NCI-H460 (cell line): ENCODE measurements around the gene TPRG1L. TPM values are rescaled to one million over a fixed set of nuclear protein-coding genes. Genes with fewer than 3 reads are reported as not detected.
A peak's percentile ranks its signal among the peaks of the same experiment; 100 is the strongest.
"Not testable (repeated sequence)": the region's sequence is repeated elsewhere in the genome, so short reads cannot be mapped to it uniquely, and the experiment has no call there.

Experiments used
- DNase-seq: peaks from one replicate; pipeline ENCODE4 v3.0.0-alpha.2; 2016; ENCODE audit warnings: low read depth; ENCODE audit errors: extremely low read depth
- polyA plus RNA-seq: library from polyadenylated mRNA; depleted of rRNA; stranded (reverse); fragments of >200 nt; gene quantifications from 2 replicates; pipeline ENCODE4 v1.2.3, GENCODE V29; 2014; cell fraction: nucleus; rRNA removed
- total RNA-seq: library from RNA; depleted of rRNA; stranded (reverse); fragments of >200 nt; shearing (Covaris generic); gene quantifications from 2 replicates; pipeline ENCODE4 v1.2.3, GENCODE V29; 2014; rRNA removed

TPRG1L gene
- 5.5 and 7.0 TPM in 2 replicates for total RNA-seq
- polyA plus RNA-seq: 3.5 and 3.9 TPM in 2 replicates

GRCh38 chr1:3624200-3625136 lies at the start of gene TPRG1L:
TPRG1L (plus strand) TSS chr1:3625015; CDS start chr1:3625073, 58 bp downstream.
- peak; percentile 92 for DNase-seq

DNA sequence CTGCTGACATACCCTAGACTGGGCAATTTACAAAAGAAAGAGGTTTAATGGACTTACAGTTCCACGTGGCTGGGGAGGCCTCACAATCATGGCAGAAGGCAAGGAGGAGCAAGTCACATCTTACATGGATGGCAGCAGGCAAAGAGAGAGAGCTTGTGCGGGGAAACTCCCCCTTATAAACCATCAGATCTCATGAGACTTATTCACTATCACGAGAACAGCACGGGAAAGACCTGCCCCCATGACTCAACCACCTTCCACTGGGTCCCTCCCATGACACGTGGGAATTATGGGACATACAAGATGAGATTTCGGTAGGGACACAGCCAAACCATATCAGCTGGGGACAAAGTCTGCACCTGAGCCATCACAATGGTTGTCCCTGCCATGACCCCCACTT lies 49.3 kb upstream of the TPRG1L start:
- DNase-seq: not testable (repeated sequence)

- DNase-seq: no peak
These were observed 48.8 kb upstream of the TPRG1L start for GRCh38 chr1:3575993-3576392.

DNA sequence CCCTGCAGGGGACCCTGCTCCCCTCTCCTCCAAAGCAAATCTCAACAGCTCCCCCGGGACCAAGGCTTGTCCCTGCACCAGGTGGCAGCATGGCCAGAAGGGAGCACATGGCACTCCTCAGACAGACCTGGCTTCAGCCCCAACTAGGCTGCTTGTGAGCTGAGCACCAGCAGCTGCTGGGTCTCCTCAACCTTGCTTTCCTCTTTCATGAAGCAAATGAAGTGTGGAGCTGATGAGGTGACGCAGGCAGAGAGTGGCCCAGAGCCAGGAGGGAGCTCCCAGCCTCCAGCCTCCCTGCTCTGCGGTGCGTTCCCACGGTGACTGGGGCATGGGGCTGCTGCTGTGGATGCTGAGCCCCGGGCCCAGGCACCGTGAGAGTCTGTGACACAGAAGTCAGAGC lies 47.5 kb upstream of the TPRG1L start:
- no peak for DNase-seq

DNA sequence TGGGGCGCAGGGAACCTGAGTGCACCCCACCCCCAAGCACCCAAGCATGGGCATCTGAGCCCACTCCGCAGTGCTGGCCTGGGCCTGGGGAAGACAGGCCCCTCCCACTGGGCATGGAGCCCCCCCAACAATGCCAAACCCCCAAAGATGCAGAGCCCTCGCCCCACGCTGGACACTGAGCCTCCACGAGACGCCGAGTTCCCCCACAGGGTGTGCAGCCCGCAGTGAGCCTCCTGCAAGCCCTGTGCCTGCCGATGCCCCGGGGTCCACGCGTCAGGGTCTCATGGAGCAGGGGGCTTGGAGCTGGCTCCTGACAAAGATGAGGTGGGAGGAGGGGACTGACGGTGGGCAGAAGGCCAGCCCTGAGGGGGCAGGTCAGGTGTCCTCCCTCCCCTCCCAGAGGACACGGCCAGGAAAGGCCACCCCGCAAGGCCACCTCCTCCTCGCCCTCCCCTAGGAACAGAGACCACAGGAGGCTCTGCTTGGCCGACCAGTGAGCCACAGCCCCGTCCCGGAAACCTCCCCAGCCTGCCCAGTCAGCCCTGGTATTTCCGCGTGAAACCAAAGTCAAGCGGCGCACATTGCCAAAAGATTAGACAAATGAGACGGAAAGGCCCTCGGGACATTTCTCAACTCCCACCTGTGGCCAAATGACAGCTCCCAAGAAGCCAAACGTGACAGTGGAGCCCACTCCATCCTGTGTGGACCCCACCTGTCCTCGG lies 46.9 kb upstream of the TPRG1L start:
- no peak for DNase-seq

DNA sequence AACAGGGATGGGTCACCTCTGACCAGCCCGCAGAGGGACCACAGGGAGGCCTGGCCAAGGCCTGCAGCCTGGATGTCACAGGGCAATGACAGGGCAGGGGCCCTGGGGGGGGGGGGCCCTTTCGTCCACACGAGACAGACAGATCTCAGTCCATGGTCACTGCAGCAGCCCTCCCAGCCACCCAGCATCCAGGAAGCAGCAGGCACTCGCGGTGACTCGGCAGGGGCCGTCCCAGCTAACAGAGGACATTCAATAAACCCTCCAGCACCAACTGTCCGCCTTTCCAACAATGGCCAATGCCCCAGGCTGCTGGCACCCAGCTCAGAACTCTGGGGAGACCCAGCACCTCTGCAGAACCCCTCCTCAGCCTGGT lies 46.4 kb upstream of the TPRG1L start:
- DNase-seq: no peak

GRCh38 chr1:3578906-3579305 lies 45.9 kb upstream of the TPRG1L start:
- no peak for DNase-seq

DNA sequence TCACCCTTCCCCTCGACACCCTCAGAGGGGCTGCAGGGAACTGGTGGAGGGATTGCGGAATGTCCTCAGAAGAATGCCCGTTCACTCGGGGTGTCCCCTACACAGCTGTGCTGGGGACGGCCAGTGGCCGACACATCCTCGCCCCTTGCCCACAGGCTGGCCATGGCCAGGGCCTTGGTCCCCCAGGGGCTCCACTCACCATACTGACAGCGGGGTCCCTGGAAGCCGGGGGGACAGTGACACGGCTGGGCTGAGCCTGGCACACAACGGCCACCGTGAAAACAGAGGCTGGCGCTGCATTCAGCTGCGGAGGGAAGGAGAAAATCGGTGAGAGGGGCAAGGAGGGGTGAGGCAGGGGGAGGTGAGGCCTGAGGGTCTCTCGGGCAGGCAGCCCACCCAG lies 45.2 kb upstream of the TPRG1L start:
- DNase-seq: no peak

- no peak for DNase-seq
These were observed 44.6 kb upstream of the TPRG1L start for GRCh38 chr1:3580231-3580630.

- no peak for DNase-seq
These were observed 43.3 kb upstream of the TPRG1L start for GRCh38 chr1:3581296-3582036.

DNA sequence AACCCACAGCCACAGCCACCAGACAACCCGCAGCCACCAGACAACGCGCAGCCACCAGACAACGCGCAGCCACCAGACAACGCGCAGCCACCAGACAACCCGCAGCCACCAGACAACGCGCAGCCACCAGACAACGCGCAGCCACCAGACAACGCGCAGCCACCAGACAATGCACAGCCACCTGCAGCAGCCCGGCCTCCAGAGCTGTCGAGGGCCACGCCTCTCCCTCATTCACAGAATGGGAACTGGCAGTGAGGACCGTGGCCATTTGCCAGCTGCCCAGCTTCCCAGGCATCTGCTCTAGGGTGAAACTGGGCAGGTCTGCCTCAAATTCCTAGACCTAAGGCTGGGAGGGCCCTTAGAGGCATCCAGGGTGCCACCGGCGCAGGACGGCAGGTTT lies 41.1 kb upstream of the TPRG1L start:
- DNase-seq: not testable (repeated sequence)

- DNase-seq: no peak
These were observed 39.9 kb upstream of the TPRG1L start for GRCh38 chr1:3584915-3585314.

DNA sequence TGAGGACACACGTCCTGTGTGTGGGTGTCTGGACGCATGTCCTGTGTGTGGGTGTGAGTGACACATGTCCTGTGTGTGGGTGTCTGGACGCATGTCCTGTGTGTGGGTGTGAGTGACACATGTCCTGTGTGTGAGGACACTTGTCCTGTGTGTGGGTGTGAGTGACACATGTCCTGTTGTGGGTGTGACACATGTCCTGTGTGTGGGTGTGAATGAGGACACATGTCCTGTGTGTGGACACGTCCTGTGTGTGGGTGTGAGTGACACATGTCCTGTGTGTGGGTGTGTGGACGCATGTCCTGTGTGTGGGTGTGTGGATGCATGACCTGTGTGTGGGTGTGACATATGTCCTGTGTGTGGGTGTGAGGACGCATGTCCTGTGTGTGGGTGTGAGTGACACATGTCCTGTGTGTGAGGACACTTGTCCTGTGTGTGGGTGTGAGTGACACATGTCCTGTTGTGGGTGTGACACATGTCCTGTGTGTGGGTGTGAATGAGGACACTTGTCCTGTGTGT lies 39.4 kb upstream of the TPRG1L start:
- DNase-seq: not testable (repeated sequence)

DNA sequence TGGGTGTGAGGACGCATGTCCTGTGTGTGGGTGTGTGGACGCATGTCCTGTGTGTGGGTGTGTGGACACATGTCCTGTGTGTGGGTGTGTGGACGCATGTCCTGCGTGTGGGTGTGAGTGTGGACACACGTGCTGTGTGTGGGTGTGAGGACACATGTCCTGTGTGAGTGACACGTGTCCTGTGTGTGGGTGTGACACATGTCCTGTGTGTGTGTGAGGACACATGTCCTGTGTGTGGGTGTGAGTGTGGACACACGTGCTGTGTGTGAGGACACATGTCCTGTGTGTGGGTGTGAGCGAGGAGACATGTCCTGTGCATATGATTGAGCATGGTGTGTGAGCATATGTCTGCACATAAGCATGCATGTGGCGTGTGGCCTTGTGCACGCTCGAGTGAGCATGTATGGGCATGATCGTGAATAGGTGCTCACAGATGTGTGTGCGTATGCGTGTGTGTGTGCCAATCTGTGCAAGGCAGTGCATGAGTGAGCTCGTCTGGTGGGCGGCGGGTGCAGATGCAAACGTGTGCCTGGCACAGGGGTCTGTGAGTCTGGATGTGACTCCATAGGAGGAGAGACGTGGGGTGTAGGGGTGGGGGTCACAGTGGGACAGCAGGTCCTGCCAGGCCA lies 38.8 kb upstream of the TPRG1L start:
- no peak for DNase-seq

DNA sequence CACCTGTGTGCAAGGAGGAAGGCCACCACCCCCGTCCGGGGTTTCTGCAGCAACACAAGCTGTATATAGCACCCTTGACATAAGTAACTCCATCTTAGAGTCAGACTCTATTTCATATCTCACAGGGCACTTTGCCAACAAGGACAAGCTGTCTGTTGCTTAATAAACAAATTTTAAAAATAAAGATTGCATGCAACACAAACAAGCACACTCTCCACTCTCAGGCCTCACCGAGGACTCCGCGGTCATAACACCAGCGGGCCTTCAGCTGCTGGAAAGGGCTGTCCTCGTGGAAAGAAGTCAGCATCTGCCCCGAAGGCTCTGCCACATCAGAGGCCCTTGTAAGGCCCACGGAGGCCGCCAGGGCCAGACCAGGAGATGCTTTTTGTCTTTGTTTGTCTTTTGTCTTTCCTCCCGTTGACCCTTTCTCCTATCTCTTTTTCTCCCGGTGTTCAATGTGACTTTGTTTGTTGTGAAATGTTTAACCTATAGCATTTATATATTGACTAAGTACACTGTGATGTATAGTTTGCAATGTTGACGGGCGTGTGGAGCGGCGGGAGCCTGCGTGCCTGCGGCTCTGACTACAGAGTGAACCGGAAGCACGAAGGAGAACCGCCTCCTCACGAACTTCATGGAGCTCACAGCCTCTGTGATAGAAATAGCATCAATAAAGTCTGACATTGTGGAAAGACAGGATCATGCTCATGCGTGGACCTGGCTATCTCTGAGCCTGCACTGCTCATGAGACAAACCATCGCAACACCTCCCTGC lies 37.6 kb upstream of the TPRG1L start:
- DNase-seq: no peak

GRCh38 chr1:3588395-3588794 lies 36.4 kb upstream of the TPRG1L start:
- no peak for DNase-seq

DNA sequence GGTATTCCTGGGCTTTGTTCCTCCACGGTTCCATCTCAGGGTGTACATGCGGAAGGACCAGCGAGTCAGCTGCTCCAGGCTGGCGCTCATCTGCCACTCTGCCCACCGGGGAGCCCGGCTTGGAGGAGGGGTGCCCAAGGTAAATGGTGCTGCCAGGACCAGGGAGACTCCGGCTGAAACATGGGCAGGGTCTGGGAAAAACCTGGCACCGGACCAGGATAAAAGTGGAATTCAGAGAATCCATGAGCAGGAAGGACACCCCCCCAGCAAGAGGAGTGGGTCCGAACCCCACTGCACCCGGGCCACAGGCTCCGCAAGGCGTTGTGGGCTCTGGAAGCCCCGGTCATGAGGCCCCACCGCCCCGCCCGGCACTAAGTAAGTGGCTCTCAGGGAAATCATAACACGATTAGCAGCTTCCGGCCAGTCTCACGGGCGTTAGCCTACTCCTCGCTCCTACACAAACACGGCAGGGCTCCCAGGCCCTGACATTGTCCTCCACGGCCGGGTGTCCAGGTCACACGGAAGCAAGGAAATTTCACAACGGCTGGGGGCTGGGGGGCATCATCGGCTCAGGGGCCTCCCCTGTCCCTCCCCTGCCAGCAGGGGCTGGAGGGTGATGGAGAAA lies 34.6 kb upstream of the TPRG1L start:
- no peak for DNase-seq

DNA sequence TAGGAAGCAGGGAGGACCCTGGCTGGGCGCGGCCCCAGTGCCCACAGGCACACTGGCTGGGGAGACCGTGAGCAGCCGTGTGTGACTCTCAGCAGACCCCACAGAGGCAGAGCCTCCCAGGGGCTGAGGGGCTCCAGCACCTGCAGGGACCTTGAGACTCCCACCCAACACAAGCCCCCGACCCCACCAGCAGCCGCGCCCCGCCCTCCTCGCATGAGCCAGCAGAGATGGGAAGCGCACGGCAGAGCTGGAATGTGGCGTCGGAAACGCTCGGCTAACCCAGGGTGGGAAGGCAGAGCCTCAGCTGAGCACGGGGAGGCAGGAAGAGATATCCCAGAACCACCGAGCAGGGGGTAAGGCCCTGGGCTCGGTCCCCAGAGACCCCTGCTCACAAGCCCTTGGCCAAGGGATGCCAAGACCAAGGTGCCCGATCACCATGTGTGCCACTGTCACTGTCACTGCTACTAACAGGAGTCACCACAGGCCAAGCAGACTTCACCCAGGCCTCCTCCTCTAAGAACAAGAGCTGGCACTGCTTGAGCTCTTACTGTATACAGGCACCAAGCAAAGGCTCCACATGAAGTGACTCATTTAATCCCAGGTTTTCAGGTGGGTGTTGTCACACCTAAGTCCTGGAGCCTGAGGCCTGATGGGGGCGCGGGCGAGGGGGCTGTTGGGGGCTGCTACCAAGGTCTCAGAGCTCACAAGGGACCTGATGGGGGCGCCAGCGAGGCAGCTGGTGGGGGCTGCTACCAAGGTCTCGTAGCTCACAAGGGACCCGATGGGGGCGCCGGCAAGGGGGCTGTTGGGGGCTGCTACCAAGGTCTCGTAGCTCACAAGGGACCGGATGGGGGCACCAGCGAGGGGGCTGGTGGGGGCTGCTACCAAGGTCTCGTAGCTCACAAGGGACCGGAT lies 33.6 kb upstream of the TPRG1L start:
- no peak for DNase-seq
